Dermis microvascular lymphatic vessel endothelial cell (primary cell): ENCODE data around the gene PRKAR2B. TPM values are rescaled to one million over a fixed set of nuclear protein-coding genes. Genes with fewer than 3 reads are reported as not detected.
"Not testable (repeated sequence)": the region's sequence is repeated elsewhere in the genome, so short reads cannot be mapped to it uniquely, and the experiment has no call there.

Experiments
- DNase-seq, 2 donors: peaks; one replicate each; pipeline versions ENCODE4 v3.0.0 to v3.0.0-alpha.2; 2010; ENCODE audit warnings: low read depth in 2 of 2
- total RNA-seq: library from RNA; depleted of rRNA; stranded (reverse); fragments of >200 nt; gene quantifications from 2 replicates; pipeline ENCODE4 v1.2.1, GENCODE V29; 2014

PRKAR2B gene
- total RNA-seq, 1 donor from 2014 or later: 19.9 TPM

DNA sequence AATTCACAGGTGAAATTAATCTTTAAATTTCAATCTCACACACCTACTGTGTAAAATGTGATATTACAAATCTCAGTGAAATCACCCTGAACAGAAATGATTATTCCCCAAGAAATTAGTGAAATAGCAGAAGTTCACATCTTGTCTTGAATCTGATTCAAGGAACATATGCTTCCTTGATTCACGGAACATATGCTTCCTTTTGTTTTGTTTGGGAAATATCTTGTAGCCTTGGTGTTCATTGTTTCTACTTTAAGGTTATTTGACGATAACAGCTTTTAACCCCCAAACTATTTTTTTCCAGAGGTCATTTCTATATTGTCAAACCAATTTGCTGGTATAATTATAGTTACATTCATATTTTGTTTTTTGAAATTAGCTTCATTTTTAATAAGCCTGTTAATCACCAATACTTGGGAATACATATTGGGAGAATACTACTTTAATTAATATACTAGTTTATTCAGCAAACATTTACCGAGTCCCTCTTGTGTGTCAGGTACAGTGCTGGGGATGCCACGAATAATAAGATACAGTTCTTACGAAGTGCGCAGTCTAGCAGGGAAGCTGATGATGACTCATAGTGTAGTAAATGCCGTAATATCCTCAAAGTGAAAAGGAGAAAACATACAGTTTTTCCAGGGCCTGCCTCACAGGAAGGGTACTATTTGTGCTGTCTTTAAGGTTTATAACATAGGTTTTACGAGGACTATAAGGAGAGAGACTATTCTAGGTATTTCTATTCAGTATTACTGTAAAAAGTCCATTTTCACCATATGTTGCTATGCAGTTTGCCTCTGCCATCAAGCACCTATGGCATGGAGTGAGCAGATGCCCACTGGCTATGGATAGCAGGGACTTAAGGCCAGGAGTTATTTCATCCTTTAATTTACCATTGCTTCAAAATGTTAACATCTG, 32.5 kb downstream of the PRKAR2B start:
- peak in 1 of 2 donors; percentile 93 for DNase-seq

DNA sequence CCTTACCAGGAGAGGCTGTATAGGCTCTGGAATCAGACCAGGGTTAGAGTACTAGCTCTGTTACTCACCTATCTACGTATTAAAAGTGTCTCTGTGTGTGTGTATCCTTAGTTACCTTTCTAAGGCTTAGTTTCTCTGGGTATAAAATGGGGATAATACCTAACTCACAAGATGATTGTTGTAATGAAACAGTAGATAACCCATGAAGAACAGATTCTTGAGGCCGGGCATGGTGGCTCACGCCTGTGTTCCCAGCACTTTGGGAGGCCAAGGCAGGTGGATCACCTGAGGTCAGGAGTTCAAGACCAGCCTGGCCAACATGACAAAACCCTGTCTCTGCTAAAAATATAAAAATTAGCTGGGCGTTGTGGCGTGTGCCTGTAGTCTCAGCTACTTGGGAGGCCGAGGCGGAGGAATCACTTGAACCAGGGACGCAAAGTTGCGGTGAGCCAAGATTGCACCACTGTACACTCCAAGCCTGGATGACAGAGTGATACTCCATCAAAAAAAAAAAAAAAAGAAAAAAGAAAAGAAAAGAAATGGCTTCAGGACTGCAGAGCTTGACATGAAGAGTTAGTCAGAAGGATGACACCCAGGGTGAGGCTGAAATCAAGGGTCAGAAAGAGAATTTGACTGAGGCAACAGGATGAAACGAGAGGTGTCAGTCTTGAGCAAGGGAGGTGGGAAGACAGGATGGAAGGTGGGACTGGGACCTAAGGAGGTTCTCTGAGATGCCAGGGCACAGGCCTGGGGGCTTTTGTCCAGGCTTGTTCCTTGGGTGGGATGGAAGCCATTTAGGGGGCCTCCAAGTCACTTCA, 33.4 kb downstream of the PRKAR2B start:
- no peak for DNase-seq

DNA sequence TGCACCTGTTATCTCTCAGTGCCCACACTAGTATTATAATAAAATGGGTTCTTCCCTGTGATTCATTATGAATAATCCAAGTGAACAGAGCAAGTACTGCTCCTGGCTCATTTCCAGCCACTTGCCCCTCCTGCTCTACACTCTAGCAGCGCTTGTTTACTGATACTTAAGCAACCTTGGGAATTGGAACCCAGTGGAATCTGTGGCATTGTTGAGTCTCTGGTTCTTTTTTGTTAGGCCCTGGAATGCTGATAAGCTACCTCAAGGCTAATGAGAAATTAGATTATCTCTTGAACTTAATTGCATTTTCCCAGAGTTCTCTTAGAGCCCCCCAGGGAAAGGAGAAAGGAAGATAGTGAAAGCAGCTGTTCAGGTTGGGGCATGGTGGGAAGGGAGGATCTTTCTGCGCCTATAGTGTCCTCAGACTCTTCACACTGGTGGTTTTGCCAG, 34.0 kb downstream of the PRKAR2B start:
- peak in 1 of 2 donors; percentile 94 for DNase-seq

DNA sequence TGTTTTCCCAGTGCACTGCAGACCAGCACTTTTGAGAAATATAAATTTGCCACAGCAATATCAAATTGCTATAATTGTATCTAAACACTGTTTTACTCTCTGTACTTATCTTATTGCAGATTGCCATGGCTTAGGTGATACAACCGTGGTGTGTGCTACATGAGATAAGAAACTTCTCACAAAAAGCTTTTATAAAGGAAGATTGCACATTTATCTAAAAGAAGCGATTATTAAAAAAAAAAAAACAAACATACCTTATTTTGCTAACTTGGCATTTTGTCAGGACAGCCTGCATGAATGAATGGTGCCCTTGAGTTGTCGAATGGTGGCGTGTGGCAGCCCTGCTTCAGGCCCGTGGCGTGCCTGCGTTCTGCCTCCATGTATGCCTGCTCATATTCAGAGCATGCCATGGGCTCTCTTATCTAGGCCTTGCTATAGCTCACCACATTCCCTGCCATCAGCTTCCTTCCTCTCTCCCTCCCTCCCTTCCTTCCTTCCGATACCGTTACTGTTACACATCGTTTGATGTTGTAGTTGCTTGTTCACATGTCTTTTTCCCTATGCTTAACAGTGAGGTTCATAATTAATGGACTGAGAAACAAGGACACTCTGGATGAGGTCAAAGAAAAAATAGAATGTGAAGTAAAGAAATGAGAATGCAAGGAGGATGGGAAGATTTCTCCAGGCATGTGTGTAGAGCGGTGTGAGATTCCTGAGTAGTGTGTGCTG, 34.9 kb downstream of the PRKAR2B start:
- DNase-seq: peak in 1 of 2 donors; percentile 71

DNA sequence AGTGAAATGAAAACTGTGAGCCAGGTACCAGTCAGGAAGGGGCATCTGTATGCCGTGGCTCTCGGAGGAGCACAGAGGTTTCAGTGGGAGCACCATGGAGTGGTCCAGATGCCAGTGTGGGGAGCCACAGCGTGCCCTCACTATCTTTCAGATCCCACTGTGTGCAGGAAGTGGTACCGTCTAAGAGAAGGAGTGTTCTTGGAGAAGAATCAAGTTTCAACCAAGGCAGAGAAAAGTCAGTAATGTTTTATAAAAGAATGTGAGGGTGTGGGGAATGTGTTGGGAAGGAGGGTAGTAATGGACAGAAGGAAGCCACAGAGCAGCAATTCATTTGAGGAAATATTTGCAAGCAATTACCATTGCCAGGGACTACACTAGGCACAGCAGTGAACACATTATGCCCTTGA, 35.6 kb downstream of the PRKAR2B start:
- no peak for DNase-seq

DNA sequence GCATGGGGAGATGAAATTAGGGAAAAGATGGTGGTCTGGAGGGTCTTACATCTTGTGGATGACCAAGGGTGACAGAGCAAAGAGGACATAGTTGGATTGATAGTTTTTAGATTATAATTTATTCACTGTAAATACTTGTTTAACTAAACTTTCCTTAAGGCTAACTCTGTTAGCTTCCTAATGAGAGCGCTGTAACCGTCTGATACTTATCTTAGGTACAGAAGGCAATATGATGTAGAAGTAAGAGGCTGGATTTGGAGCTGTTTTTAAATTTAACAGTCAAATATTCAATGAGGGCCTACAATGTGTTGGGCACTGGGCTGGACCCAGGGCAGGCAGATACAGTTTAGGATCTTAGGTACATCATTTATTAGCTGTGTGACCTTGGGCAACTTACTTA, 36.0 kb downstream of the PRKAR2B start:
- no peak for DNase-seq

DNA sequence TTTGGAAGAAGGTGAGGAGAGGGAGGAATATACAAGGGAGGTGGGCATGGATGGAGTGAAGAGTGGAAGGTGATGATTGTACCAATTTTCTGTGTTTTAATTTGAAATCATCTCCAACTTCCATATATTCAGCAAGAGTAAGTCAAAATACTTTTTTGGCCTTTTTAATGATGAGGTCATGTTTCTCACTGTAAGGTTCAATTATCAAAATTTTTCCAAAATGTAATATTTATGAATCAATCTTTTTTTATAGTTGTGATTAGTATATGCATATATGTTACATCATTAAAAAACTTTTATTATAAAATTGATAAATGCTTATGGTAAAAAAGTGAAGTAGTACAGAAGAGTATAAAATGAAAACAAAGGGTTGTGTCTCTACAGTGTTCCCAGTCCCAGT, 40.7 kb downstream of the PRKAR2B start:
- no peak for DNase-seq

DNA sequence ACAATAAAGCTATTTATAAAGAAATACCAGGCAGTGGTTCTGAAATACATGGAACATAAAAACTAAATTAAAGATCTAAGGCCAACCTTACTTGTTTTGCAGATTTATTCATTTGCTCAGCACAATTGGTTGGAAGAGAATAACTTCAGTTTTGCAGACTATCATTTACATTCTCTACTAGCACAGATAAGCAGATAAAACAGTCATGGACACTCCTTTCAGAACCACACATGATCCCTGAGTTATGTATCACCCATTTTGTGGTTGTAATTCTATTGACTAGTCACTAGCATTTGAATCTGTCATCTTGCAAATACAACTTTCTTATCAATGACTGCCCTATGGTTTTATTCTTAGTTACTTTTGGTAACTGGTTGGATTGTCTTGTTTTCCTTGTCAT, 45.1 kb downstream of the PRKAR2B start:
- no peak for DNase-seq

DNA sequence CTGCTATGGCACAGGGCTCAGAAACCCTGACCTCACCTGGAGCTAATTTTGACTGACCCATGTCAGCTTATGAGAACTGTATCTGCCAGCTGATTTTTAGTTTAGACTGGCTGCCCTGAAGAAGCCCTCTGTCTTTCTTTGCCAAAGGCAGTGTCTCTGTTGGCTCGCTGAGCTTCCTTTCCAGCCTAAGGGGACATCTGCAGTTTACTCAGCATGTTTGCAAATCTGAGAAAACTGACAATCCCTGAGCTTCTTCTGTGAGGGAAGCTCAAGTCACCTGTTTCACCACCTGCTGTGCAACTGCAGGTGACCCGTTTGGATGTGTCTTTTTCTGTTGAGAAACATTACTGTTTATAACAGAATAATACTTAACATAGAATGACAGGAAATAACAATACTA, 46.0 kb downstream of the PRKAR2B start:
- DNase-seq: peak in 1 of 2 donors; percentile 30

DNA sequence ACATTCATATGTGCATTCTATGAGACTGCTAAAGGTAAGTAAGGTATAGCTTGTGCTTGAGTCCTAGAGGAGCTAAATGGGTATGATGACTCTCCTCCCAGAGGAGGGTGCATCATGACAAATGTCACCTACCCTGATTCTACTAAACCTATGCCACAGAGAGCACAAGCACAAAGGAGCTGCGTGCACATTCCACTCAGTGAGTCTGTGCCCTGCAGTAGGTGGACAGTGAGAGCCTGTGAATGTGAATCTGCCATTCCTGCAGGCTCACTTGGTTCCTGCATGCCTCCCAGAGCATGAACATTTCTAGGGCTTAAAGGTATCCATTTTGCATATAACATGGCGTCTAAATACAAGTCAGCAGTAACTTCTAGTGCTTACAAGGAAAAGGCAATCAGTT, 46.8 kb downstream of the PRKAR2B start:
- no peak for DNase-seq

DNA sequence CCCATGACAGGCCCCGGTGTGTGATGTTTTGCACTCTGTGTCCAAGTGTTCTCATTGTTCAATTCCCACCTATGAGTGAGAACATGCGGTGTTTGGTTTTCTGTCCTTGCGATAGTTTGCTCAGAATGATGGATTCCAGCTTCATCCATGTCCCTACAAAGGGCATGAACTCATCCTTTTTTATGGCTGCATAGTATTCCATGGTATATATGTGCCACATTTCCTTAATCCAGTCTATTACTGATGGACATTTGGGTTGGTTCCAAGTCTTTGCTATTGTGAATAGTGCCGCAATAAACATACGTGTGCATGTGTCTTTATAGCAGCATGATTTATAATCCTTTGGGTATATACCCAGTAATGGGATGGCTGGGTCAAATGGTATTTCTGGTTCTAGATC, 49.2 kb downstream of the PRKAR2B start:
- DNase-seq: not testable (repeated sequence)

DNA sequence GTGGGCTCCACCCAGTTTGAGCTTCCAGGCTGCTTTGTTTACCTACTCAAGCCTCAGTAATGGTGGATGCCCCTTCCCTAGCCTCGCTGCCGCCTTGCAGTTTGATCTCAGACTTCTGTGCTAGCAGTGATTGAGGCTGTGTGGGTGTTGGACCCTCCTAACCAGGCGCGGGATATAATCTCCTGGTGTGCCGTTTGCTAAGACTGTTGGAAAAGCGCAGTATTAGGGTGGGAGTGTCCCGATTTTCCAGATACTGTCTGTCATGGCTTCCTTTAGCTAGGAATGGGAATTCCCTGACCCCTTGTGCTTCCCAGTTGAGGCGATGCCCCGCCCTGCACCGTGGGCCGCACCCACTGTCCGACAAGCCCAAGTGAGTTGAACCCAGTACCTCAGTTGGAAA, 54.6 kb downstream of the PRKAR2B start:
- not testable (repeated sequence) for DNase-seq

DNA sequence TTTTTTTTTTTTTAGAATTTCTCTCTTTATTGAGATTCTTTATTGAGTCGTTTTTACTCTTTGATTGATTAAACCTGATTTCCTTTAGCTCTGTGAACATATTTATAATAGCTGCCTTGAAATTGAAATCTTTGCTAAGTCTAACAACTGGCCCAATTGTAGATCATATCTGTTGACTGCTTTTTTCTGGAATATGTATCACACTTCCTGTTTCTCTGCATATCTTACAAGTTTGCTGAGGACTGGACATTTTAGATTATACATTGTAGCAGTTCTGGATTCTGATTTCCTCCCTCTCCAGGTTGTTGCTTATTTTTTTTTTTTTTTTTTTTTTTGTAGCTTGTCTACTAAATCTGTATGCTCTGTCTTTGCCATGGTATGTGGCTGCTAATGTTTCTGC, 56.3 kb downstream of the PRKAR2B start:
- peak in 1 of 2 donors; percentile 65 for DNase-seq

DNA sequence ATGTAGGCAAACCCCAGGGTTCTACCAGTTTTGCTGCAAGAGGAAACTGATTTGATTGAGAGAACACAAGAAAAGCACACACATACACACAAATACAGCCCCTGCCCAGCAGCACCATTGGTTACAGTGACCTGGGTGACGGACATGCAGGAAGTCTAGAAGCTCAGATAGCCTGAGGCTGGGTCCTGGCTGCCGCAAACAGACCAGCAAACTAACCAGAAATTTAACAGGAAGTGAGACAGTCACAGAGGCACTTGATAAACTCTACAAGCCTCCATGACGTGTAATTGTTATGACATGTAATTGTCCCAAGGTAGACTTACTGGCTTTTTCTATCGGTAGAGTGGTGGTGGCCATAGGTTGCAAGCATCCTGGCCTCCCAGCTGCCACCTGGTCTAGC, 58.9 kb downstream of the PRKAR2B start:
- peak; percentile 36 to 79 for DNase-seq

DNA sequence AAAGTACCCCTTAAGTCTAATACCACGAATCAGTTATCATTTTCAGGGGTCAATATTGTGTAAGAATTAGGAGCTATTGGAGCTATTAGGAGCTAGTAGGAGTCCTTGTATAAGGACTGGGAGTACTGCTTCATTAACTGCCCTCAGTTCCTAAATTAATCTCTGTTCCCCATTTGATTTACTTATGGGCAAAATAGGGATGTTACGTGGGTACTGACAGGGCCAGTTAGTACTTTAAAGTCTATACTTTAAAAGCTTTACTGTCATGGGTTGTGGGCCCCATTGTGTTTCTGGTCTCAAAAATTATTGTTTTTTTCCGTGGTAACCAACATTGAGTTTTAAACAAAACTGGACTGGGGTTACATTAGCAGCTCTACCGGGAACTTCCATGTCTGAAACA, 60.3 kb downstream of the PRKAR2B start:
- DNase-seq: no peak

DNA sequence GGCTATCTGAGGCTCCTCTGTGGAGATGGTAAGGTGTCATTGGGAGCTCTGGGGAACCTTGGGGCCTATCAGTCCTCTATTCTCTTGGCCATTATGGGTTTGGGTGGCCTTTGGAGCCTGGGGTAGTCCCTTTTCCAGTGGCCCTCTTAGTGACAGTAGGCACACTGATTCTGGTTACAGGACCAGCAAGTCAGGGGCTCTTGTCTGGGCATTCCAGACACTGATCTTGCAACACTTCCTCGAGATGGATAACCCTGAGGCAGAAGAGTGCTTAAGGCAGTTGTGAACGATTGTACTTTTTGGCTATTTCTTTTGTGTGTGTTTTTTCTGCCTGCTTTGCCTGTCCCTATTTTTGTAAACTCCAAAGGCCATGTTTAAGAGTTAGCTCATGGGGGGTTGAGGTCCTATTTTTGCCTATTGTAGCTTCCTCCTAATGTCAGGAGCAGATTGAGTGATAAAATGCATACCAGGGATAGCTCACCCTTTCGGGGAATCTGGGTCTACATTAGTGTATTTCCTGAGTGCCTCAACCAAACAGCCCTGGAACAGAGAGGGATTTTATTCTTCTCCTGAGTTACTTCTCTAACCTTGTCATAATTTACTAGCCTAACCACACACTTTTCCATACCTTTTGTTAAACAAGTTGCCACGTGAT, 61.2 kb downstream of the PRKAR2B start:
- no peak for DNase-seq

DNA sequence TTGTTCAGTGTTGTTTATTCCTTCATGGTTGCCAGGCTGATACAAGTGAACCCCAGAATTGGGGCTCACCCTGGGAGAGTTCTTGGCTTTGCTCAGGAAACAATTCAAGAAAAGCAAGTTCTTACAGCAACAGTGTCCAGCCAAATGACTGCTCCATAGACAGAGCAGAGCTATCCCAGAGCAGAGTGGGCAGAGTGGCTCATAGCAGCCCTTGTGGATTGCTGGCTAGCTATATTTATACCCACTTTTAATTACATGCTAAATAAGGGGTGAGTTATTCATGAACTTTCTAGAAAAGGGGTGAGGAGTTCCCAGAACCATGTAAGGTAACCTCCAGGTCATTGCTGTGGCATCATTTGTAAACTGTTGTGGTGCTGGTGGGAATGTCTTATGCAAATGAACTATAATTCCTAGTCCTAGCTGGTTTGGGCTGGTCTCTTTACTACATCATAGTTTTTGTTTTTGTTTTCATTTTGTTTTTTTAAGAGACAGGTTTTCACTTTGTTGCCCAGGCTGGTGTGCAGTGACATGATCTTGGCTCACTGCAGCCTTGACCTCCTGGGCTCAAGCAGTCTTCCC, 64.4 kb downstream of the PRKAR2B start:
- no peak for DNase-seq

DNA sequence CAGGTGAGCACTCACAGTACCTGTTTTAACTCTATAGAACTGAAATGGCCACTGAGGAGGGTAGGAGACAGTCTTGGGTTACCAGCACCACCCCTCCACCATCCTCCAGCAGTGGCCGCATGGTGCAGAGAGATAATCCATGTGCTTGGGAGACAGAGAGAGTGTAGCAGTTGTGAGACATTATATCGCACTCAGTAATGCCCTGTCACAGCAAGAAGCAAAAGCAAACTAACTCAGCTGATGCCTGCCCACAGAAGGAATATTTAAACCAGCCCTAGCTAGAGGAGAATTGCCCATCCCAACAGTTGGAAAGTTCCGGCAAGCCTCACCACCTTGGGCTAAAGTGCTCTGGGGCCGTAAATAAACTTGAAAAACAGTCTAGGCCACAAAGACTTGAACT, 65.5 kb downstream of the PRKAR2B start:
- no peak for DNase-seq

DNA sequence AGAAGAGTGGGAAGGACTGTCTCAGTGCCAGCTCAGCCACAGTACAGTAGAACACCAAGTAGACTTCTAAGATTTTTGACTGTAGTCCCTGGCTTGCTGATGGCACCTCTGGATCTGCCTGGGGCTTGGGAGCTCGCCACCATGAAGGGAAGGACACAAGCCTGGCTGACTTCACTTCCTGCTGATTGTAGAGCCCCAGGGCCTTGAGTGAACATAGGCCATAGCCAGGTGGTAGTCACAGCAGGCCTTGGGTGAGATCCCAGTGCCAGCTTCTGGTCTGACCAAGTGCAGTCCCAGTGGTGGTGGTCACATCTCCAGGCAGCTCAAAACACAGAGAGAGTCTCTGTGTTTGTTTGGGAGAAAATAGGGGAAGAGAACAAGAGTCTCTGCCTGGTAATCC, 66.7 kb downstream of the PRKAR2B start:
- no peak for DNase-seq

DNA sequence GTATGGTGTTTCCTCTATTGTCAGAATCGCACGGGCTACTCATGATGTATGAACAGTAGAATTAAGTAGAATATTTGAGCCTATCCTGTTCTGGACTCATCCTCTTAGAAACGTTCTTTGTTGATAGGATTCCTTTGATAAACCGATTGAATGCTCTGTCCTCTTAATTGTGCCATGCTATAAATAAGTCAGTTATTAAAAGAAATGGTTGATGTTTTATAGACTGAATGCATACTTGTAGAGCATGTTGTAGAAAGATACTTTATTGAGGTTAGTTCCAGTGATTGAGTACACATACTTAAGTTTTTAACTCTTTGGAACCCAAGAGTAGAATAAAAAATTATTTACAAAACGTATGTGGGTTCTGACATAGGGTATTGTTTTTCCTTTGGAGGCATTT, 69.4 kb downstream of the PRKAR2B start:
- DNase-seq: no peak

DNA sequence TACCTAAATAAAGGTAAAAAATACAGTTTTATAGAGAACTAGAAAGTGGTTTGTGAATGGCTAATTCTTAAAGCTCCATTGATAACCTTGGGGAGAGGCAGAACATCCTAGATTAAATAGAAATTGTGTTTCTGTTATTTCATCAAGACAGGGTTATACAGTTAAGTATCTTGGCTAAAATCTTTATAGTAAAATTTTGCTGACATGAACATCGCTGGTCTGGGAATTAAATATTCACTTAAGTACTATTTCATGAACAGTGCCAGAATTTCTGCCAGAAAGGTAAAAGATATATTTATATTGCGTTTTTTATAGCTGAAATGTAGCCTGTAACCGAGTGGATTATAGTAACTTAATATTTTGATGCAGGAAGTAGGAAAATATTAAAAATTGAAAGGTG, 70.6 kb downstream of the PRKAR2B start:
- no peak for DNase-seq
